Measurements from ENCODE around the gene ATAT1.

ATAT1 gene

DNA sequence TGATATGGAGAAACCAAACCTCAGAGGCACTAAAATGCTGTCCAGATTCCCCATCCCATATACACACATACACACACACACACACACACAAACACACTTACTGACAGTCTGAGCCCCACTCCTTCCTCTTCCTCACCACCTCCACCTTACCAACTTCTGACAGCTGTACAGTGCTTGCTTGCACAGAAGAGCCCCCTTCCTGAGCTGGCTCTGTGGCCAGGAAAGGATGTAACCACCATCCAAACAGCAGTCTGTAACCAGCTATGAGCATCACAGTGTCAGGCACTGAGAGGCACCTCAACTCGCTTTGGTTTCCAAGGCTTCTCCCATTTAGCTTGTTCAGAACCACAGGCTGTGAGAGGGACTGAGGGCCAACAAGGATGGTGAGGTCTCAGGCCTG, 14.4 kb downstream of the ATAT1 start:
- Histone ChIP-seq H3K36me3 (ENCODE audit: low read length) (no peaks in the 10 kb centered on the region), H3K27me3 (ENCODE audit: low read length) (no peaks in the 10 kb centered on the region), H3F3A (ENCODE audit: insufficient read depth) (no peaks in the 10 kb centered on the region), H3K4me3 (ENCODE audit: insufficient read depth, low read length, poor library complexity, severe bottlenecking) (no peak overlapping the region), H4K20me1 (ENCODE audit: low read depth, low read length) (no peaks in the 10 kb centered on the region; the same call in 1 of the 2 replicates), H2AFZ (ENCODE audit: low read depth, low read length, severe bottlenecking) (no peak overlapping the region), H3K4me2 (ENCODE audit: low read depth, low read length, poor library complexity, severe bottlenecking) (no peak overlapping the region), H3K27ac (ENCODE audit: low read depth, low read length) (no peak overlapping the region), H3K9me2 (replicated peaks; ENCODE audit: insufficient read depth, low read length) (no peaks in the 10 kb centered on the region), H3K9ac (ENCODE audit: low read length) (no peak overlapping the region), H3K79me2 (ENCODE audit: insufficient read depth, low read length) (peaks cover 5% of the 10 kb centered on the region), H3K9me3 (ENCODE audit: insufficient read depth, low read length) (no peaks in the 10 kb centered on the region)
- no peak for TF ChIP-seq EZH2phosphoT487 (conservative IDR thresholded peaks at IDR 0.05; ENCODE audit: low read length)
- TF ChIP-seq, protein P1, sequence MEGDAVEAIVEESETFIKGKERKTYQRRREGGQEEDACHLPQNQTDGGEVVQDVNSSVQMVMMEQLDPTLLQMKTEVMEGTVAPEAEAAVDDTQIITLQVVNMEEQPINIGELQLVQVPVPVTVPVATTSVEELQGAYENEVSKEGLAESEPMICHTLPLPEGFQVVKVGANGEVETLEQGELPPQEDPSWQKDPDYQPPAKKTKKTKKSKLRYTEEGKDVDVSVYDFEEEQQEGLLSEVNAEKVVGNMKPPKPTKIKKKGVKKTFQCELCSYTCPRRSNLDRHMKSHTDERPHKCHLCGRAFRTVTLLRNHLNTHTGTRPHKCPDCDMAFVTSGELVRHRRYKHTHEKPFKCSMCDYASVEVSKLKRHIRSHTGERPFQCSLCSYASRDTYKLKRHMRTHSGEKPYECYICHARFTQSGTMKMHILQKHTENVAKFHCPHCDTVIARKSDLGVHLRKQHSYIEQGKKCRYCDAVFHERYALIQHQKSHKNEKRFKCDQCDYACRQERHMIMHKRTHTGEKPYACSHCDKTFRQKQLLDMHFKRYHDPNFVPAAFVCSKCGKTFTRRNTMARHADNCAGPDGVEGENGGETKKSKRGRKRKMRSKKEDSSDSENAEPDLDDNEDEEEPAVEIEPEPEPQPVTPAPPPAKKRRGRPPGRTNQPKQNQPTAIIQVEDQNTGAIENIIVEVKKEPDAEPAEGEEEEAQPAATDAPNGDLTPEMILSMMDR (IDR thresholded peaks at IDR 0.05; ENCODE audit: insufficient read depth, low read length, poor library complexity, severe bottlenecking), result no peak

DNA sequence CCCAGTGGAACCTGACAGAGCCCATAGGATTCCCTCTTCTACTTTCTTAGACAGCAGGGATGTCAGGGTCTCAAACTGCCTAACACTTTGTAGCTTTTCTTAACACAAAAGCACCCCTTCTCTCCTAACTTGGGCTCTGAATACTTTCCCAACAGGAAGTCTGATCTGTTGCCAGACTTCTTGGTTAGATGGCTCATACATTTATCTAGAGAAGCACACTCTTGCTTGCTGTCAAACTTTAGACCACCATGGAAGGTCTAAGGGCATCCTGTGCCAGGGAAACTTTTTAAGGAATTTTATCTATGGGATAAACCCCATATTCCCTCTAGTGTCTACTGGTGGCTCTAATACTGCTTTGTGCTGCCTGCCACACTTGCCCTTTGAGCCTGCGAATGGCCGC, 17.0 kb downstream of the ATAT1 start:
- peaks cover 8% of the 10 kb centered on the region; the same call in 1 of the 2 replicates for H4K20me1 ChIP-seq (ENCODE audit: low read depth, low read length)
- no peak overlapping the region for H3K27ac ChIP-seq (ENCODE audit: low read depth, low read length)
- no peak overlapping the region for H3K9ac ChIP-seq (ENCODE audit: low read length)
- H3K27me3 ChIP-seq (ENCODE audit: low read length), result no peaks in the 10 kb centered on the region
- H3F3A ChIP-seq (ENCODE audit: insufficient read depth), result peaks cover 6% of the 10 kb centered on the region; the same call in 1 of the 2 replicates
- H2AFZ ChIP-seq (ENCODE audit: low read depth, low read length, severe bottlenecking), result no peak overlapping the region
- TF ChIP-seq, protein P1 (IDR thresholded peaks at IDR 0.05; ENCODE audit: insufficient read depth, low read length, poor library complexity, severe bottlenecking), result no peak
- no peak for TF ChIP-seq EZH2phosphoT487 (conservative IDR thresholded peaks at IDR 0.05; ENCODE audit: low read length)
- no peak overlapping the region for H3K4me2 ChIP-seq (ENCODE audit: low read depth, low read length, poor library complexity, severe bottlenecking)
- H3K9me2 ChIP-seq (replicated peaks; ENCODE audit: insufficient read depth, low read length), result no peaks in the 10 kb centered on the region
- peaks cover 26% of the 10 kb centered on the region for H3K79me2 ChIP-seq (ENCODE audit: insufficient read depth, low read length)
- H3K9me3 ChIP-seq (ENCODE audit: insufficient read depth, low read length), result no peaks in the 10 kb centered on the region
- H3K36me3 ChIP-seq (ENCODE audit: low read length), result no peaks in the 10 kb centered on the region
- no peak overlapping the region for H3K4me3 ChIP-seq (ENCODE audit: insufficient read depth, low read length, poor library complexity, severe bottlenecking)

DNA sequence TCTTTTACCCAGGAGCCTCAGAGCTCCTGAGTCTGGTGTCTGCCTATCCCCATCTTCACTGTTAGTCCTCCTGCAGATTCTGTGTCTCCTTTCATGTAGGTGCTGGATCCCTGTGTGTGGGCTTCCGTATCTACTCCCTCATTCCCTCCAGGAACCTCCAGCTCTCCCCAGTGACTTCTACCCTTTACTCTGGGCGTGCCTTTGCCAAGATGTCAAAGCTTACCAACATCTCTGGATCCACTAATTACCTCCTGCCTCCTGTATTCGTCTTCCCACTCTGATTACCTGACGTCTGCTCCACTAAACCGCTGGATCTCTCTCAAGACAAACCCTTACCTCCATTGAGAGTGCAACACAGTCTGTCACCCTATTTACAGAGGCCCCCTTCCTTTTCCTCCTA, 18.1 kb downstream of the ATAT1 start:
- Histone ChIP-seq H3K27ac (ENCODE audit: low read depth, low read length) (no peak overlapping the region), H3K4me2 (ENCODE audit: low read depth, low read length, poor library complexity, severe bottlenecking) (no peak overlapping the region), H2AFZ (ENCODE audit: low read depth, low read length, severe bottlenecking) (no peak overlapping the region), H3K79me2 (ENCODE audit: insufficient read depth, low read length) (peaks cover 37% of the 10 kb centered on the region), H3K36me3 (ENCODE audit: low read length) (no peaks in the 10 kb centered on the region), H3K9me3 (ENCODE audit: insufficient read depth, low read length) (no peaks in the 10 kb centered on the region), H3F3A (ENCODE audit: insufficient read depth) (peaks cover 6% of the 10 kb centered on the region; the same call in 1 of the 2 replicates), H3K9me2 (replicated peaks; ENCODE audit: insufficient read depth, low read length) (no peaks in the 10 kb centered on the region), H3K9ac (ENCODE audit: low read length) (0 out of 2 replicates have a peak overlapping the region, but pooled peaks have one; percentile 2), H3K4me3 (ENCODE audit: insufficient read depth, low read length, poor library complexity, severe bottlenecking) (no peak overlapping the region), H4K20me1 (ENCODE audit: low read depth, low read length) (peaks cover 8% of the 10 kb centered on the region; the same call in 1 of the 2 replicates), H3K27me3 (ENCODE audit: low read length) (no peaks in the 10 kb centered on the region)
- no peak for TF ChIP-seq EZH2phosphoT487 (conservative IDR thresholded peaks at IDR 0.05; ENCODE audit: low read length)
- TF ChIP-seq, protein P1 (IDR thresholded peaks at IDR 0.05; ENCODE audit: insufficient read depth, low read length, poor library complexity, severe bottlenecking), result no peak

Data from SU-DHL-6 (cell line).